ENCODE measurements around the gene AP2A2.

The AP2A2 gene

DNA sequence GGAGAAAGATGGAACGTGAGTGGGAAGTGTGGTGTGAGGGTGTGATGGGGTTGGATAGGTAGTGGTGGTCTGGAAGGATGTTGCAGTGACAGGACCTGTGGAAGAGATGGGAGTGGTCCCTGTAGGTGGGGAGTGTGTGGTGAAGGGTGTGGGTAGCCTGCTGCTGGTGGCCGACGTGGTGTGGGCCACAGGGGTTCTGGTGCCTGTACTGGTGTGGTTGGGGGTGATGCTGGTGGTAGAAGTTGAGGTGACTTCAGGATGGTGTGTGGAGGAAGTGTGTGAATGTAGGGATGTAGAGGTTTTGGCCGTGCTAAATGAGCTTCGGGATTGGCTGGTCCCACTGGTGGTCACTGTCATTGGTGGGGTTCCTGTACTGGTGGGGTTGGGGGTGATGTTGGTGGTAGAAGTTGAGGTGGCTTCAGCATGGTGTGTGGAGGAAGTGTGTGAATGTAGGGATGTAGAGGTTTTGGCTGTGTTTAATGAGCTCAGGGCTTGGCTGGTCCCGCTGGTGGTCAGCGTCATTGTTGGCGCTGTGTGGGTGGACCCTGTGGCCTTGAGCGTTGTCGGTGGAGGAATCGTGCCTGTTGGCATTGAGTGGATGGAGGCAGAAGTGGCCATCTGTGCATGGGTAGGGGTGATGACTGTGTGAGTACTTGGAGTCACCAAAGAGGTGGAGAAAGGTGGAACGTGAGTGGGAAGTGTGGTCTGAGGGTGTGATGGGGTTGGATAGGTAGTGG lies 91.8 kb downstream of the AP2A2 start:
- no peak for DNase-seq

- no peak for DNase-seq
Measured at GRCh38 chr11:1018091-1018490, 92.4 kb downstream of the AP2A2 start.

- no peak for DNase-seq
Measured at GRCh38 chr11:1019321-1019910, 93.7 kb downstream of the AP2A2 start.

DNA sequence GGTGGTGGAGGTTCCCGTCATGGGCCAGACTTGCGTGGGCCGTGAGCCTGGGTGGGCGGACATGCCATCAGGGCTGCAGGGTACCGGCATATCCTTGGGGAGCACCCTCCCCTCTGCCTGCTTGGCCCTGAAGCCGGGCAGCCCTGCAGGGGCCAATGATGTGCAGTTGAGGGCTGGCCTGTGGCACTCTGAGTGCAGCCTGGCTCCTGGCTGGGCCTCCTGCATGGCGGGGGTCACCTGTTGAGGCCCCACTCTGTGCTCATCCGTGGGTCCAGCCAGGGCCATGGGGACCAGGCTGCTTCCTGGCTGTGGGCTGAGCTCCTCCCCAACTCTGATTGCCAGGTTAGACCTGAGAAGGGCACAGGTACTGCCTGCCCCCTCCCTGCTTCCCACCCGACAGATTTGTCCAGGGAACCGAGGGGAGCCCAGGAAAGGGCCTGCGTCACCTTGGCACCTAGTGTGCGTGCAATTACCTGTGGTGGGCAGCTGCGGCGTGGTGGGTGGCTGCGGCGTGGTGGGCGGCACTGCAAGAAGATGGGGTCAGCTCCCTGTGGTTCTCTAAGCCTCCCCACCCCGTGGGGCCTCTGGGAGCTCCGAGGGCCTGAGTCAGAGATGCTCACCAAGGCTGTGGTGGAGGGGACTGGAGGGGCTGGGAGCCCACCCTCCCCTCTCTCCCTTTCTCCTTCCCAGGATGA lies 94.7 kb downstream of the AP2A2 start:
- no peak for DNase-seq

GRCh38 chr11:1022411-1022810 lies 96.7 kb downstream of the AP2A2 start:
- no peak for DNase-seq

- no peak for DNase-seq
Measured at GRCh38 chr11:1022908-1023810, 97.5 kb downstream of the AP2A2 start.

- DNase-seq: no peak
Measured at GRCh38 chr11:1023811-1024596, 98.3 kb downstream of the AP2A2 start.

DNA sequence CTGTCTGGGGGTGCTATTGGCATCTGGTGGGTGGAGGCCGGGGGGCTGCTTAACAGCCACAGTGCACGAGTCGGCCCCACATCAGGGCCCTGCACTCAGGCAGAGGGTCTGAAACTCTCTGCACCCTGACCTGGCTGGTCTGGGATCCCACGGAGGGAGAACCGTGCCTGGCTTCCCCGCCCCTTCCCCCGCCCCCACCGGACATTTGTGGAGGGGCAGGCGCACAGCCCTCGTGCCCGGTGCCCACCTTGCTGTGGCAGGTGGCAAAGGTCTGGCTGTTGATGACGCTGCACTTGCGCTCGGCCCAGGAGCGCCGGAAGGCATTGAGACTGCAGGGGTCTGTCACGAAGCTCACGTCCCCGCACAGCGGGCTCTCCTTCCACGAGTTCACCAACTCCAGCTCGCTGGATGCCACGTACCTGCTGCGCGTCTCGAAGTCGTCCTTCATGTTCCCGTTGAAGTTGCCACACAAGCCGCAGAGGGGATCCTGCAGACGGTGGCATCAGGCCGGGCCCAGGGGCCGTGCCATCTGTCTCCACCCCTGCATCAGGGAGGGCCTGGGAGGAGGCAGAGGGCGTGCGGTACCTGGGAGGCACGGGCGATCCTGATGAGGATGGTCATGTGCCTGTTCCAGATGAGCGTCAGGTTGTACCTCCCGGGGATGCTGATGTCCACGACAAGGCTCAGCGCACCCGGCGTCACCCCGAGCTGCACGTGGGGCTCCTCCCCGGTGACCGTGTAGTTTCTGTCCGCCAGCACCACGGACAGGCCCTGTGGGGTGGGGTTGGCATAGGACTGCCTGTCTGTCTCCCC lies 99.1 kb downstream of the AP2A2 start:
- no peak for DNase-seq

DNA sequence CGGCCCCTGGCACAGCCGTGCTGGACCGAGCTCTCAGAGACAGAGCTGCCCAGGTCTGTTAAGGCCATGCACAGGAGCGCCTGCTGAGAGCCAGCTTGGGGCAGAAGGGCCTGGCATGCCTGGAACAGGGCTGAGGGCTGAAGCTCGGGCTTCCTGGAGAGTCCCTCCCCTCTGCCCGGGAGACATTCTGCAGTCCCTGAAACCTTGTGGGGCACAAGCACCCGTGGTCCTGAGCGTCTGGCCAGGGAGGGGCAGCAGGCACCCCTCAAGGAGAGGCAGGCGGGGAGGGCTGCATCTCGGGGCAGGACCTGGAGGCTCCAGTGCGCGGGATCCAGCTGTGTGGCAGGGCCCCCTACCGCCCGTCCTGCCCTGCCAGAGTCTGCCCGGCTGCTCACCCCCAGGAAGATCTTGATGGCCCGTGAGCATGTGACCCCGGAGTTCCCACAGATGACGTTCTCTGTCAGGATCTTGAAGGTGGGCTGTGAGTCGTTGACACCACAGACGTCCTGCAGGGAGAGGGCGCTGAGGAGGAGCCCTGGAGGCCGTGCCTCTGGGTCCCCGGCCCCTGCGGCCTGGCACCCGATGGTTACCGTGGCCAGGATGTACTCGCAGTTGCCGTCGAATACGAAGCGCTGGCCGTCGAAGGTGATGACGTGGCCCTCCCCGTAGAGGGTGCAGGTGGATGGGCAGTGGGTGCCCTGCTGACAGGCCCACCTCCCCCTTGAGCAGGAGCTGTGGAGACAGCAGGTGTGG lies 99.9 kb downstream of the AP2A2 start:
- DNase-seq: no peak

DNA sequence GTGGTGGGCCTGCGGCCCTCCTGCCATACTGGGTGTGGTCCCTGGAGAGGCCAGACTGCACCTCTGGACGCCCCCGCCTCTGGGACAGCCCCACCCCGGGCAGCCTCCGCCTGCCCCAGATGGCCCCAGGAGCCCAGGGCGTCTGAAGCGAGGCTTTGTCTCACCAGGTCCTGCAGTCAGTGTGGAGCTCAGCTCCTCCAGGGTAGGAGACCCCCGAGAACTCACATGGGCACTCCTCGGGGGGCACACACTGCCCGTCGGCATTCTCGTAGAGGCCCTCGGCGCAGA lies 100.4 kb downstream of the AP2A2 start:
- DNase-seq: no peak

- DNase-seq: no peak
Measured at GRCh38 chr11:1026641-1027482, 101.2 kb downstream of the AP2A2 start.

DNA sequence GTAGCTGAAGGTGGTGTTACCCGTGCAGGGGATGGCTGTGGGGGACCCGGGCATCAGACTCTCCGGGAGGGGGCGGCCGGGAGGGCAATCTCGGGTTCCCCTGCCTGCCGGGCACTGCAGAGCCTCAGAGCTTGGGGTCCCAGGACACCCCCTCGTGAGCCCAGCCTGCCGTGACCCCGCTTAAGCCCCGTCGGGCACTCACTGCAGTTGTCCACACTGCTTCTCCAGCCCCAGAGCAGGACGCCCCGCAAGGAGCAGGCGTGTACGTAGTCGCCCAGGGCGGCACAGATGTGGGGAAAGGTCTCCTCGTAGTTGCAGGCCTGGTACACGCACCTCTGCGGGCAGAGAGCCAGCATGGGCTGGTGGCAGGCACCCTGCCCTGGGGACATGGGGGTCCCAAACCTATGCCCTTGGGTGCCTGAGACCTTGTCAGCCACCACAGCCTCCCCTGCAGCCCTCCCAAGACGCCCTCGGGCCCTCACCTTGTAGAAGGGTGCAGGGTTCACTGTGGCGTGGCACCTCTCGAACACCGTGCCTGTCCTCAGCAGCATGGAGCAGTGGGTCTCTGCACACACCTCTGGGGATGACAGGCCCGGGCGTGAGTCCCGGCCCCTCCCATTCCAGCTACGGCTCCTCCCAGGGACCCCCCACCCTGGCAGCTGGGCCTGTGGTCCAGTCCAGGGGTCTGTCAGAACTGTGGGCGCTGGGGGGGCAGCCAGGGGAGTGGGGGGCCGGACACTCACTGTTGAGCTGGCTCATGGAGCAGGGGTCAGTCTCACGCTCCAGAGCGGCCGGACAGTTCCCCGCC lies 102.0 kb downstream of the AP2A2 start:
- no peak for DNase-seq

DNA sequence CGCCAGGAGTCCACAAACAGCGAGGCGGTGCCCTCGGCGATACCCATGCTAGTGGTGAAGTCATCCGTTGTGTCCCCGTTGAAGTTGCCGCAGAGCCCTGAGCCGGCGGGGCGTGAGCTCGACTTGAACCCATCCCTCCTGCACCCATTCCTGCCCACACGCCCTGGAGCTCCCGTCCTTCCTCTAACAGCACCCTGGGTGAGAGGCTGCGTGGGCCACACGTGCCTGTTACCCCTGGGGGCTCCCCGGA lies 102.5 kb downstream of the AP2A2 start:
- DNase-seq: no peak

GRCh38 chr11:1028616-1029015 lies 102.9 kb downstream of the AP2A2 start:
- no peak for DNase-seq

- DNase-seq: no peak
Measured at GRCh38 chr11:1029051-1029450, 103.4 kb downstream of the AP2A2 start.

GRCh38 chr11:1029654-1030053 lies 104.0 kb downstream of the AP2A2 start:
- DNase-seq: no peak

DNA sequence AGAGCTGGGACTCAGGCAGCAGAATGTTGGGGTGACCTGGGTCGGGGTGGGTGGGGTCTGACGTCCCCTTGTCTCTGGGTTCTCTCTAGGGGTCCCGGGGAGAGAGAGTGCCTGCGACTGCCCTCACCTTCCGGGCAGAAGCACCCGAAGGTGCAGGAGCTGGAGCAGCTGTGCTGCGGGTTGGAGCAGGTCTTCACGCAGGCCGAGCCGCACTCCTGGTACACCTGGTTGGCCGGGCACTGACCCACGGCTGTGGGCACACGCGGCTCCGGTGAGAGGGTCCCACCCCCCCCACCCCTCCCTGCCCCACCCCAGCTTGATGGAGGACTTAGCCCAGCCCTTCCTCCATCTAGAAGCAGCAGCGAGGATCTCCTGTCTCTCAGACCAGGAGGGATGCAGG lies 104.4 kb downstream of the AP2A2 start:
- no peak for DNase-seq

DNA sequence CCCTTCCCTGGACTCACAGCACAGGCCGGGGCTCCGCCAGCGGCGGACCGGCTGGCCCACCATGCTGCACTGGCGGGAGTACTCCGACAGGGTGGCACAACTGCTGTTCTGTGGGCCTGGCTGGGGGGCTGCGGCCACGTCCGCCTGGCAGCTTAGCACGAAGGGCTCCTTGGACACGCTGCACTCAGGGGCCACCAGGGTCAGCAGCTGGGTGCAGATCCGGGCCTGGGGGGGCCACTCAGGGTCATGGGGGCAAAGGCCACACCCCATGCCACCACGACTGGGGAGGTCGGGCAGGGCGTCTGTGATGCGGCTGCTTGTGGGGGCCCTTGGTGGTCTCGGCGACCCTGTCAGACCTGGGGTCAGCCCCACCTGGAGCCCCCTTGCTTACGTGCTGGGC lies 104.9 kb downstream of the AP2A2 start:
- no peak for DNase-seq

GRCh38 chr11:1031121-1031899 lies 105.6 kb downstream of the AP2A2 start:
- DNase-seq: no peak

All from CD4-positive, alpha-beta T cell treated with Interleukin-1 beta for 1 hour (primary cell).